NCI-H2029 treated with DMSO at 0.1 percent for 48 hours (cell line): ENCODE results near the gene NCCRP1.
"Not testable (repeated sequence)": the region's sequence is repeated elsewhere in the genome, so short reads cannot be mapped to it uniquely, and the experiment has no call there.

Experiments used
- DNase-seq: peaks from one replicate; lab custom pipeline; 2025; lab: John Stamatoyannopoulos, UW

NCCRP1 gene

GRCh38 chr19:39208175-39208795 lies 11.5 kb downstream of the NCCRP1 start:
- DNase-seq = no peak

- DNase-seq = no peak
Observed at GRCh38 chr19:39209196-39209595, 12.4 kb downstream of the NCCRP1 start.

GRCh38 chr19:39211731-39212374 lies 15.1 kb downstream of the NCCRP1 start:
- no peak for DNase-seq

- no peak for DNase-seq
Observed at GRCh38 chr19:39212375-39212742, 15.6 kb downstream of the NCCRP1 start.

GRCh38 chr19:39215323-39215722 lies 18.6 kb downstream of the NCCRP1 start:
- not testable (repeated sequence) for DNase-seq

- DNase-seq = no peak
Observed at GRCh38 chr19:39217094-39217493, 20.3 kb downstream of the NCCRP1 start.

- no peak for DNase-seq
Observed at GRCh38 chr19:39218230-39219007, 21.7 kb downstream of the NCCRP1 start.

GRCh38 chr19:39219108-39219507 lies 22.3 kb downstream of the NCCRP1 start:
- not testable (repeated sequence) for DNase-seq

- DNase-seq = no peak
Observed at GRCh38 chr19:39223703-39224279, 27.0 kb downstream of the NCCRP1 start.

GRCh38 chr19:39224910-39225309 lies 28.1 kb downstream of the NCCRP1 start:
- DNase-seq = no peak

GRCh38 chr19:39230096-39230764 lies 33.5 kb downstream of the NCCRP1 start:
- no peak for DNase-seq

- DNase-seq = no peak
Observed at GRCh38 chr19:39232708-39233107, 35.9 kb downstream of the NCCRP1 start.

GRCh38 chr19:39236527-39236926 lies 39.8 kb downstream of the NCCRP1 start:
- no peak for DNase-seq

- no peak for DNase-seq
Observed at GRCh38 chr19:39237200-39238184, 40.7 kb downstream of the NCCRP1 start.

GRCh38 chr19:39238209-39238608 lies 41.4 kb downstream of the NCCRP1 start:
- no peak for DNase-seq

GRCh38 chr19:39238944-39239343 lies 42.2 kb downstream of the NCCRP1 start:
- DNase-seq = no peak

GRCh38 chr19:39240421-39240820 lies 43.7 kb downstream of the NCCRP1 start:
- DNase-seq = no peak

- not testable (repeated sequence) for DNase-seq
Observed at GRCh38 chr19:39243741-39244140, 47.0 kb downstream of the NCCRP1 start.

GRCh38 chr19:39244410-39245100 lies 47.8 kb downstream of the NCCRP1 start, which contains the start of gene IFNL3:
TSS of gene IFNL3 (minus strand) at chr19:39245006. CDS start at chr19:39244967, 39 bp downstream.
- not testable (repeated sequence) for DNase-seq

GRCh38 chr19:39245166-39245565 lies 48.4 kb downstream of the NCCRP1 start:
- DNase-seq = not testable (repeated sequence)
